NAMALWA (cell line): ENCODE results near the gene LMBR1.
"Not testable (repeated sequence)": the region's sequence is repeated elsewhere in the genome, so short reads cannot be mapped to it uniquely, and the experiment has no call there.

Experiments used
- DNase-seq: peaks from one replicate; pipeline ENCODE4 v3.0.0-alpha.2; 2015; ENCODE audit warnings: low spot score

The LMBR1 gene

DNA sequence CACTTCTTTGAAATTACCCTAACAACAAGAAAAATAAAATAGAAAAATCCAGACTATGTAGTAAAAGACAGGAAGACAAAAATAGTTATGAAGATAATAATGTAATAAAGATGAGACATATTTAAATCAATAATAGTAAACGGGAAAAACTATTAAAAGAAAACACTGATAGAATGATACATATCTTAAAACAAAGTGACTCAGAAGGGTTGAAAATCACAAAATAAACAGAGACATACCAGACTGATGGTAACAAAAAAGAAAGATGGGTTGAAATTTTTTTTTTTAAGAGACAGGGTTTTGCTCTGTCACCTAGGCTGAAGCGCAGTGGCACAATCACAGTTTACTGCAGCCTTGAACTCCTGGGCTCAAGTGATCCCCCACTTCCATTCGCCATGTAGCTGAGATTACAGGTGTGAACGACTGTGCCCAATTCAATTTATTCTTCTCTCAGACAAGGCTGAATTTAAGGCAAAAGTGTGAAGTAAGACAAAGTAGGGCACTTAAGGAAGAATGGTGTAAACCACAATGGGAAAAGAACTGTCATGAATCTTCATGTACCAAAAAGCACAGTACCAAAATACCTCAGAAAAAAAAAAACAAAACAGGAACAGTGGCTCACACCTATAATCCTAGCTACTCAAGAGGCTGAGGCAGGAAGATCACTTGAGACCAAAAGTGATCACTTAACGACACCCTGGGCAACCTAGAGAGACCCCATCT, 47.4 kb downstream of the LMBR1 start:
- DNase-seq, result no peak

DNA sequence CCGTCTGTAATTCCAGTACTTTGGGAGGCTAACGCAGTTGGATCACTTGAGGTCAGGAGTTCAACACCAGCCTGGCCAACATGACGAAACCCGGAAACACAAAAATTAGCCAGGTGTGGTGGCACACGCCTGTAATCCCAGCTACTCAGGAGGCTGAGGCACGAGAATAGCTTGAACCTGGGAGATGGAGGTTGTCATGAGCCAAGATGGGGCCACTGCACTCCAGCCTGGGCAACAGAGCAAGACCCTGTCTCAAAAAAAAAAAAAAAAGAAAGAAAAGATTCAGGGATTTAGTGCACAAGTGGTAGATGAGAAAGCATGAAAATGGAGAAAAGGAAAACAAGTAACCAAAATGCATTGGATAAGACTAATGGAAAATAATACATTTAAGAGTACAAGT, 49.4 kb downstream of the LMBR1 start:
- not testable (repeated sequence) for DNase-seq

DNA sequence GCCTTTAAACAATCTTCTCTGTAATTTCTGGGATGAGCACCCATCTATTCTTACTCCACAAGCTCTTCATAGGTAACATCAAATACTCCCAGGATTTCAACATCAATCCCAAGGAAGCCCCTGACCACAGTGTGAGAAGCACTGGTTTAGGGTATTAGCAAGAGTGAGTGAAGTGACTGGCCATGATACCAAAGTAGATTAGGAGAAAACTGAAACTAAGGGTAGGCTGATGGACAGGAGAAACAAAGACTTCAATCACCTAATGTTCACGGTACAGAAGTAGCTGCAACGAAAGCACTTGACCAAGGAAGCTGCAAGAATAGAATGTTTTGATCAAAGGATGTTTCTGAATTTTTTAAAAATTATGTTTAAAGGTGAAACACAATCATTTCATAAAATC, 49.8 kb downstream of the LMBR1 start:
- DNase-seq, result no peak

DNA sequence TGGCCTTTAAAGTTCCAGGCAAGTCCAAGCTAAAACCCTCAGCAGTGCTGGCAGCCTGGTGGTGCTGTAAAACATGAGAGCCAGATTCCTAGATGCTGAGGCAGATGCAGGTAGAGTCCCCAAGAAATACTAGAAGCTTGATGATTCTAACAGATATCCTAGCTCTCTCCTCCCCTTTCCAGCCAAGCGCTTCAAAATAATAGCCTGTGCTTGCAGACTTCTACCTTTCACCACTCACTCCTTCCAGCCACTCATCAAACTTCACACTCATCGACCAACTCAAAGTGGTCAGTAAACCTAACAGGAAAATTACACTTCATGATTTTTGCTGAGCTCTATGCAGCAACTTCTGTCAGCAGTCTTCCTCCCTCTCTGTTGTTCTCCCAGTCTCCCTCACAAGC, 50.2 kb downstream of the LMBR1 start:
- no peak for DNase-seq

DNA sequence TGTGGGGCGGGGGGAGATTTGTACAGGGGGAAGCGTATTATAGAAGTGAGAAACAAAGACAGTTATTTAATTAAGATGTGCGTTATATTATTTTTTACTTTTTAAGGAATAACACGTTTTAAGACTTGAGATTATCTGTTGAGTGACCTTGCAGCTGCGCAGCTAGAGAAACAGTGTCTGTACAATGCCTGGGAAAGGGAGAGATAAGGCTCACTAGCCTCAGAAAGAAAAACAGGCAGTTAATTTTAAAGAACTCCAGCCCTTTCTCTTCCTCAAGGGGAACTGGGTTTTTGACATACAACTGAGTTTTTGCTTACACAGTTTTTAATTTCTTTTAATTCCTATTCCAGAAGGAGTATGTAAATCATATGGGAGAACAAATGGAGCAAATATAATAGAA, 50.7 kb downstream of the LMBR1 start:
- no peak for DNase-seq

DNA sequence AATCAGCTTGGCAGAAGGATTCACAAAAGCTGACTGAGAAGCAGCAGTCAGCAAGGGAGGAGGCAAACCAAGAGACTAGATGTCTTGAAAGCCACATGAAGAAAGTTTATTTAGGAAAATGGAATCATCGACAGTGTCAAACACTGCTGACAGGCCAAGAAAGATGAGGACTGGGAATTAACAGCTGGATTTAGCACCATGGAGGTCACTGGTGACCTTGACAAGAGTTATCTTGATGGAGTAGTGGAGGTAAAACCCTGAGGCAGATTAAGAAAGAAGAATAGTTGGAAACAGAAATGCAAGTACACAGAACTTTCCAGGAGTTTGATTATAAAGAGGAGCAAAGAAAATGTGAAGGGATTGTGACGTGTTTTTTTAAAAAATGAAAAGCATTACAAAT, 51.5 kb downstream of the LMBR1 start:
- no peak for DNase-seq

DNA sequence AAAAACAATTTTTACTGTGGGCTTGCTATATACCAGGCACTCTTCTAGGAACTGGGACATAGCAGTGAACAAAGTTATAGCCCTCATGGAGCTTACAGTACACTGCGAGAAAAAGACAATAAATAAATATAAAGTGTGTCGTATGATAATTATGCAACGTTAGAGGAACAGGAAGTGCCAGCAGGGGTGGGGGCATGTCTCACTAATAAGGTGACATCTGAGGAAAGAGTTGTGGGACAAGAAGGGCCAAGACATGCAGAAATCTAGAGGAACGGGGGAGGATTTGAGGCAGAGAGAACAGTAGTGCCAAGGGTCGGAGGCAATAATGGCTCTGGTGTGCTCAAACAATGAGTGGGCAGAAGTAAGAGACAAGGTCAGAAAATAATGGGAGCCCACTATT, 52.8 kb downstream of the LMBR1 start:
- no peak for DNase-seq

DNA sequence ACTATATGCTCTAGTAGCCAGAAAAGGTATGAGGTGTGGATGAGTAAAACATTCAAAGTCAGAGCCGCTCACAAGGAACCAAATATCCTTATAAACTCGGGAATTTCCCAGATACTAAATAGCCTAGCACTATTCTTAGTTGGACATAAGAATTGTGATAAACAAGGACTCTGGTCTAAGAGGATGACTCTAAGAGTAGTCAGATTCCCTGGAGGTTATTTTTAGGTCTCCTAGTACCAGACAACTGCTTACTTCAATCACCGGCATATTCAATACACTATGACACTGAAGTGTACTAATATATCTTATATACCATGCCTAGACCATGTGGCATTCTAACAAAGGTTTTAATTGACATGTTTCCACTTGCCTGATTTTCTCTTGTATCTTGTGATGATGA, 56.5 kb downstream of the LMBR1 start:
- DNase-seq, result no peak

DNA sequence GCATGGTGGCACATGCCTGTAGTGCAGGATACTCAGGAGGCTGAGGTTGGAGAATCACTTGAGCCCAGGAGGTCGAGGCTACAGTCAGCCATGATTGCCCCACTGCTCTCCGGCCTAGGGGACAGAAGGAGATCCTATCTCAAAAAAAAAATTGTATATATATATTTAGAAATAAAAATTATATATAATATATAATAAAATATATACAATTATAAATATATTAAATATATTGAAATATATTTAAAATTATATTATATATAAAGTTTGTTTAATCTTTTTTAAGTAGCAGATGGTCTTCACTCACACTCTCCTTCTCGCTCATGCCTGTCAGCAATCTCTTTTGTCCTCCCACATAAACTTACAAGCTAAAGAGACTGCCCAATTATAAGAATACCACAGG, 58.5 kb downstream of the LMBR1 start:
- no peak for DNase-seq

DNA sequence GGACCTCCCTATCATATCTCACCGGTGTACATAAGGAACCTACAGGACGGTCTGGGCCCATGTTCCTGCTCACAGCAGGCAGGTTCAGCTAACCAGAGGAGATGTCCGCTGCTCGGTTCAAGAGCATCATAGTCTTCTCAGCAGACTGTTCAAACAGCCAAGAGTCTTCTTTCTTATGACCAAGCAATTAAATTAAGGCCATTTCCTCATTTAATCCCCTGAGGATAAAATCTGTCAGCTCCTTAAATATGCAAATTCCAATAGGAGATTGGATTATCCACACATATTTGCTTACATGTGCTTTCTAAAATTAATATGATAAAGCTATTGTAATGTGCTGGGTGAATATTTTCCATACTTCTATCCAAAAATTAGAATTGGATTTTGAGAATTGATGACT, 59.7 kb downstream of the LMBR1 start:
- peak; percentile 26 for DNase-seq

DNA sequence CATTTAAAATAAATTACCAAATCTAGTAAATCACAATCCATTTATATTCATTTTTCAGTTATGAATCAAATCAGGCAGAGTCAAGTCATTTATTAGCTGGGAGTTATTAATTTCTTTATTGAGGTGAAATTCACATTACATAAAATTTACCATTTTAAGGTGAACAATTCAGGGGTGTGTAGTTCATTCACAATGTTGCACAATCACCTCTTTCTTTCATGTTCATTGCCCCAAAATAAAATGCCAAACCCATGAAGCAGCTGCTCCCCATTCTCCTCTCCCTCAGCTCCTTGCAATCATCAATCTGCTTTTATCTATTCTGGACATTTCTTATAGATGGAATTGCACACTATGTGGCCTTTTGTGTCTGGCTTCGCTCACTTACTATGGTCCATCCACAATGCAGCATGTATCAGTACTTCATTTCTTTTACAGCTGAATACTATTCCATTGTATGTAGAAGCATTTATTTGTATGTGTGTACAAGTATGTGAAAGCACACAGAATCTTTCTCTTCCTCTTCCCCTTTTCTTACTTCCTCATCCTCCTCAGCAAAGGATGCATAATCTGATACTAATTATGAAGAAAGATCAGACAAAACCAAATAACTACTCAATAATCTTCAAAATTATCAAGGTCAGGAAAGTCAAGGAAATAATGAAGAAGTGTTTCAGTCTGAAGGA, 60.6 kb downstream of the LMBR1 start:
- peak; percentile 40 for DNase-seq

DNA sequence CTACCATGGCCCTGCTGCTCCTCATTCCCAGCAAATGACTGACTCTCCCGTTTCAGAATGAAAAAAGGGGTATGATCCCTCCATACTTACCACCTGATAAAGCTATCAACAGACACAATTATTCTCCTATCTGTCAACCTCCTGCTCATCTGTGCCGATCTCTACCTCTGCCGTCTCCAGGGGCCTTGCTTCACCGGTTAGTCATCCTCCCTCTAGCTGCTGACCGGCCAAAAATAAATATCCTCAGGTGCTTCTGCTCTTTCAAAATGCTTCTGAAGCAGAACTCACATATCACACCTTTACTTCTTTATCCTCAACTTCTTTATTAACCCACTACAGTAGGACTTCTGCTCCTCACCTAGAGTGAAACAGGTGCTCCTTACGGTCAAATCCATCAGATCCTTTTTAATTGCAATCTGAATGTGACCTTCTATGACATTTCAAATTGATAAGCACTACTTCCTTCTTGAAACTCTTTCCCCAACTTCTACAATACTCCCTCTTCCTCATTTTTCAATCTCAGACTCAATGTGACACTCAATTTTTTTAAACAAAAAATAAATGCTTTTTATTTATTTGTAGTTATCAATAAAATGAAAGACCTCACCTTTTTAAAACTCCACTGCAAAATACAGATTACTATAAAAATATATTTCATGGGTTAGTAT, 63.2 kb downstream of the LMBR1 start:
- no peak for DNase-seq

DNA sequence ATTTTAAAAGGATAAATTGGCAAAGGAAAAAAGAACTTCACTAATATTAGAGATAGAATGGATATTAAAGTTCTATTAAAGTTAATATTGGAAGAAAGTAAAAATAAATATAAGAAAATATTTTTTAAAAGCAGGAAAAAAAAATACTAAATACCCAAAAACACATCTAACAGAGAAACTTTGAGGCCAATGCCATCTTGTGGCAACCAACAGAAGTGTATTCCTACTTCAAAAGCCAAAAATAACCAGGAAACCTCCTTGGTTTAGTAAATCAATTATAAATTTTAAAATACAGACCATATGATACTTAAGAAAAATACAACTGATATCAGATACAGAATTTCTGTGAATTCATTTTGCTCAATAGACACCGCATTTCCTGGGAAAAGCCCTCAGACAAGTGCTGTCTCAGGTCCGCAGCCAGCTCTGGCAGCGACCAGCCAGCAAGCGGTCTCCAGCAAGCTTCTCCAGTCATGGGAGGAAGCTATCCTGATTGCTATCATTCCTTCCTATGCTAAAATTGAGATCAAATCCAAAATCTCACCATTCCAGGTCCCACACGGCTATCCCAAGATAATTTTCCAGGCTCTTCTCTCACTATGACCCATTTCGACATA, 65.3 kb downstream of the LMBR1 start:
- DNase-seq, result peak; percentile 56

DNA sequence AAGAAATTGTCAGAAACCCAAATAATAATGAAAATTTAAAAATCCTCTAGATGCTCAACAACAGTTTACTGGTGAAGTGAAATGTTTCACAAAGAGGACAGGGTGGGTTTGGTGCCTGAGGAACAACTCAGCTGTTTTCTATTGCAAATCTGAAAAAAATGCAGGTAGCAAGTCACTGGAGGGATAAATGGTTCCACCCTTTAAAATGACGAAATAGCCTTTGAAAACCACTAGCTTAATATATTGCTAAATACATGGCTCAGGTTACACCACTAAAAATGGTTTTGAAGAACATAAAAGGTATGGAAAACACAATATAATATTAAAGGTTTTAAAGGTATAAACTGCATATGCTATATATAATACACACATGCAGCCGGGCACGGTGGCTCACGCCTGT, 69.5 kb downstream of the LMBR1 start:
- no peak for DNase-seq

DNA sequence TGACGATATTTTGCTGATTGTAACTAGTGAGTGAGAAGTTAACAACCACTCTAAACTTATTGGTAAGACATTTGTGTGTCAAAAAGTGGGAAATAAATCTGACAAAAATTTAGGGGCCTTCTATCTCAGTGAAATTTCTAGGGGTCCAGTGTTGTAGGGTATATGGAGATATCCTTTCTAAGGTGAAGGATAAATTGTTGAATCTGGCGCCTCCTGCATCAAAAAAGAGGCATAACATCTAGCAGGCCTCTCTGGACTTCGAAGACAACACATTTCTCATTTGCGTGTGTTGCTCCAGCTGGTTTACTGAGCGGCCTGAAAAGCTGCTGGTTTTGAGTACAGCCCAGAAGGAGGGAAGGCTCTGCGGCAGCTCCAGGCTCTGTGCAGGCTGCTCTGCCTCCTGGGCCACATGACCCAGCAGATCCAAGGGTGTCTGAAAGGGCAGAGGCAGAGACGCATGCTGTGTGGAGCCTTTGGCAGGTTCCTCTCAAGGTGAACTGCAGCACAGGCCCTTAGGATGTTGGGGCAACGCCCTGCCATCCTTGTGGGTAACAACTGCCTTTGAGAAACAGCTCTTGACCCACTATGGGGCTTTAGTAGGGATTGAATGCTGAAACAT, 72.4 kb downstream of the LMBR1 start:
- DNase-seq, result peak; percentile 44

DNA sequence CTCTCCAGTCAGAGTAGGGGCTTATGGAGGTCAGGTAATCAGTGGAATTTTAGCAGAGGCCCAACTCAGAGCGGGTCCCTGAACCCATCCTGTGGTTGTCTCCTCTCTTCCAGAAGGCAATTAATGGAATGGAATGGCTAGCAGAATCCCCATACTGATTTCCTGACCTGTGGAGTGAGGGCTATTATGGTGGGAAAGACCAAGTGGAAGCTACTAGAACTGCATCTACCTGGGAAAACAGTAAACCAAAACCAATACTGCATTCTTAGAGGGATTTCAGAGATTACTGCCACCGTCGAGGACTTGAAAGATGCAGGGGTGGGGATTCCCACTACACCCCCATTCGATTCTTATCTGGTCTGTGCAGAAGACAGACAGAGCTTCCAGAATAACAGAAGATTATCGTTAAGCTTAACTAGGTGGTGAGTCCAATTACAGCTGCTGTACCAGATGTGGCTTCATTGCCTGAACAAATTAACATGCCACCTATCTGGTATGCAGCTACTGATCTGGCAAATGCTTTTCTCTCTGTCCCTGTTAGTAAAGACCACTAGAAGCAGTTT, 73.2 kb downstream of the LMBR1 start:
- no peak for DNase-seq

DNA sequence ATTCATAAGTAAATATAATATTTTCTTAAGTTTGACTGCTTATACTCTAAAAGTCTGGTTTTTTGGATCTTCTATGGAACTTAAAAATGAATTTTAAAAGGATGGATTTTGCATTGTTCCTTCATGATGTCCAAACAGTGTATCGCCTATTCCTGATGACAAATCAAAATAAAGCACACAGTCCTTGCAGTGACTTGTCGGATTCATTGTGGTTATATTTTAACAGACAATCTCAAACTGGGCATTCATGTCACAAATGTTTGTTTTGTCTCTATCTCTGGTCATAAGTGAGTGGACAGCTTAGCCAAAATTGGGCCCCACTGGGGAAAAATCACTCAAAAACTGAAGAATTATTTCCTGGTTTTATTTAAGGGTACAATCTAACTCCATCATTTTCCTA, 74.8 kb downstream of the LMBR1 start:
- DNase-seq, result no peak

DNA sequence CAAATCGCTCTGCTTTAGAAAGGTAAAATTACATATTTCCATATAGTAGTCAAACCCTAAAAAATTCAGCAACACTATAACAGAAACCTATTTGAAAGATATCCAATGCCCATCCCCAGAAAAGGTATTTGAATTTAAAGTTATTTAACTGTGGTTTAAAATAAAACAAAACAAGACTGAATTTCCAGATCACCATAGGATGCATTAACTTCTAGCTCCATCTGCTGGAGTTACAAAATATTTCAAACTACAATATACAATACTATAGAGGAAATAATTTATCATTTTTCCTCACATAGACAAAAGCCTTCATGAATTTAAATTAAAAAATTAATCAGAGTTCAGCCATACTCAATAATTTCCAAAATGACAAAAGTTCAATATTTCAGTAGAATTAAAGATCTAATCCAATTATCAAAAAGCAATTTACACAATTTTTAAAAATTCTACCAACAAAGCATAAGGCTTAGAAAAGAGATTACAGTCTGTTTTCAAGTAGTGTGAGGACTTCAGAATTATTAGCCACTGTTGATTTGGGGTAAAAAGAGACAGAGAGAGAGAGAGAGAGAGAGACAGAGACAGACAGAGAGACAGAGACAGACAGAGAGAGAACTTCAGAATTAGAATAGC, 75.9 kb downstream of the LMBR1 start:
- DNase-seq, result peak; percentile 57

DNA sequence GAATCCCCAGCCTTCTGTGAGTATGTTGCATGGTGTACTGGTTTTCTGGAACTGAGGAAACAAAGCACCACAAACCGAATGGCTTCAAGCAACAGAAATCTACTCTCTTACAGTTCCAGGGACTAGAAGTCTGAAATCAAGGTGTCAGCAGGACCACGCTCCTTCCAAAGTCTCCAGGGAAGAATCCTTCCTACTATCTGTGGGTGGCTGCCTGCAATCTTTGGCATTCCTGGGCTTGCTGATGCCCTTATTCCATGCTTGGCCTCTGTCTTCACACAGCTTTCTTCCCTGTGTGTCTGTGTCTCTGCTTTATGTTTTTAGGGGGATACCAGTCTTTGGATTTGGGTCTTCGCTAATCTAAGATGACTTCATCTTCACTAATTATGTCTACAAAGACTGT, 81.3 kb downstream of the LMBR1 start:
- no peak for DNase-seq

DNA sequence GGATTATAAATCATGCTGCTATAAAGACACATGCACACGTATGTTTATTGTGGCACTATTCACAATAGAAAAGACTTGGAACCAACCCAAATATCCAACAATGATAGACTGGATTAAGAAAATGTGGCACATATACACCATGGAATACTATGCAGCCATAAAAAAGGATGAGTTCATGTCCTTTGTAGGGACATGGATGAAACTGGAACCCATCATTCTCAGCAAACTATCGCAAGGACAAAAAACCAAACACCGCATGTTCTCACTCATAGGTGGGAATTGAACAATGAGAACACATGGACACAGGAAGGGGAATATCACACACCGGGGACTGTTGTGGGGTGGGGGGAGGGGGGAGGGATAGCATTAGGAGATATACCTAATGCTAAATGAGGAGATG, 89.3 kb downstream of the LMBR1 start:
- DNase-seq, result not testable (repeated sequence)

DNA sequence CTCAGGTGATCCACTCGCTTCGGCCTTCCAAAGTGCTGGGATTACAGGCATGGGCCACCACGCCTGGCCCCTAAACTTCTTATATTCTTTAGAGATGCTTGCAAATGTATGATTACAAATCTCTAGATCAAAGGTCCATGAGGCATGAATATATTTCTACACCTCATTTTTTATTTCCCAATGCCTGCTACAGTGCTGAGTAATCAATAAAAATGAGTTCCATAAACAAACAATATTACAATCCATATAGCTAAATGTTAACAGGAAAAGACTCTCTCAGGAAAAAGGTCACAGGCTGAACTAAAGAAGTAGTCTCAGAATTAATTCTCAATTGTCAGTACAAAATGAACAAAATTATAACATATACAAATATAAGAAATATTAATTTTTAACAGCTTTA, 90.8 kb downstream of the LMBR1 start:
- DNase-seq, result no peak

DNA sequence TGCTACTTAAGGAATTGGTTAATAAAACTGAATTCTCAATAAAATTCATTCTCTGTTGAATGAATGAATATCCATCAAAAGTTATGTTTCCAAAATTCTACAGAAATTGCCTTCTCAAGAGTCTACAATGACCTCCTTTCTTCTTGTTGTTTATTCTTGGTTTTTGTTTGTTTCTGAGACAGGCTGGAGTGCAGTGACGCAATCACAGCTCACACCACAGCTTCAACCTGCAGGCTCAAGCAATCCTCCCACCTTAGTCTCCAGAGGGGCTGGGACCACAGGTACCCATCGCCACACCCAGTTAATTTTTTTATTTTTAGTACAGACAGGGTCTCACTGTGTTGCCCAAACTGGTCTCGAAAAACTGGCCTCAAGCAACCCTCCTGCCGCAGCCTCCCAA, 97.6 kb downstream of the LMBR1 start:
- no peak for DNase-seq
